PC-3 (cell line): ENCODE measurements around the gene OASL. TPM values are rescaled to one million over a fixed set of nuclear protein-coding genes. Genes with fewer than 3 reads are reported as not detected.

Experiments used
- ATAC-seq: fragments of 200-7000 bp; cut with Tn5 transposase; 2 replicates; pipeline ENCODE4 v1.9.1; 2020; ENCODE audit warnings: mild to moderate bottlenecking, moderate library complexity
- BruUV-seq: library from RNA; stranded (reverse); fragments of 400-500 nt; replicated peaks from 2 replicates; lab custom pipeline; 2021; lab: Mats Ljungman, UMichigan
- CTCF ChIA-PET: fragments of 300-600 bp; sonication (Branson Sonifier 250); formaldehyde crosslinking; loops from one replicate; lab custom pipeline; 2022; ENCODE audit warnings: antibody characterized with exemption; lab: Charles Lee
- POLR2A ChIA-PET: fragments of 300-600 bp; sonication (Branson Sonifier 250); formaldehyde crosslinking; loops from one replicate; lab custom pipeline; 2022; ENCODE audit warnings: antibody characterized with exemption; ENCODE audit not compliant: unreplicated experiment; lab: Charles Lee
- DNase-seq: peaks from one replicate; pipeline ENCODE4 v3.0.0-alpha.2; 2015
- H2AFZ ChIP-seq: fragments of 300-600 bp; sonication (generic); 2 replicates; pipeline ENCODE4 v1.6.0; 2016; ENCODE audit warnings: antibody characterized with exemption, low read length
- H3F3A ChIP-seq: fragments of 300-600 bp; sonication (generic); one replicate; pipeline ENCODE4 v1.6.0; 2017; ENCODE audit warnings: antibody characterized with exemption, low read length, control low read depth, mild to moderate bottlenecking; ENCODE audit not compliant: unreplicated experiment
- H3K27ac ChIP-seq: fragments of 300-600 bp; sonication (generic); 2 replicates; pipeline ENCODE4 v1.5.1; 2016; ENCODE audit warnings: mild to moderate bottlenecking, low read length
- H3K27me3 ChIP-seq: fragments of 300-600 bp; sonication (generic); 2 replicates; pipeline ENCODE4 v1.6.1; 2016; ENCODE audit warnings: low read length, mixed read lengths
- H3K36me3 ChIP-seq: fragments of 300-600 bp; sonication (generic); 2 replicates; pipeline ENCODE4 v1.6.1; 2016; ENCODE audit warnings: low read depth, mixed run types, low read length, mixed read lengths
- H3K4me1 ChIP-seq: fragments of 300-600 bp; sonication (generic); 2 replicates; pipeline ENCODE4 v1.5.1; 2016; ENCODE audit warnings: low read length; ENCODE audit not compliant: insufficient read depth
- H3K4me2 ChIP-seq: fragments of 300-600 bp; sonication (generic); 2 replicates; pipeline ENCODE4 v1.6.0; 2016; ENCODE audit warnings: low read length
- H3K4me3 ChIP-seq: fragments of 300-600 bp; sonication (generic); 2 replicates; pipeline ENCODE4 v1.5.1; 2016; ENCODE audit warnings: mild to moderate bottlenecking, low read length, mixed read lengths
- H3K79me2 ChIP-seq: fragments of 300-600 bp; sonication (generic); 2 replicates; pipeline ENCODE4 v1.6.1; 2017; ENCODE audit warnings: low read length, mixed read lengths
- H3K9ac ChIP-seq: fragments of 300-600 bp; sonication (generic); 2 replicates; pipeline ENCODE4 v1.6.0; 2016; ENCODE audit warnings: mild to moderate bottlenecking, low read length
- H3K9me2 ChIP-seq: fragments of 300-600 bp; sonication (generic); replicated peaks from 2 replicates; pipeline ENCODE4 v1.6.1; 2016; ENCODE audit warnings: mixed run types, low read length, mixed read lengths
- H3K9me3 ChIP-seq: fragments of 300-600 bp; sonication (generic); 2 replicates; pipeline ENCODE4 v1.6.1; 2016; ENCODE audit warnings: low read length, mixed read lengths
- H4K20me1 ChIP-seq: fragments of 300-600 bp; sonication (generic); 2 replicates; pipeline ENCODE4 v1.6.1; 2016; ENCODE audit warnings: low read length, mixed read lengths
- CTCF ChIP-seq: fragments of 300-600 bp; sonication (generic); conservative IDR thresholded peaks from 2 replicates; pipeline ENCODE4 v1.5.1; 2017; ENCODE audit warnings: antibody characterized with exemption, low read depth, mild to moderate bottlenecking, low read length
- EZH2 ChIP-seq: fragments of 300-600 bp; sonication (generic); IDR thresholded peaks from one replicate; pipeline ENCODE4 v1.6.1; 2017; ENCODE audit warnings: antibody characterized with exemption, mild to moderate bottlenecking, low read length; ENCODE audit not compliant: unreplicated experiment
- EZH2phosphoT487 ChIP-seq: fragments of 300-600 bp; sonication (generic); IDR thresholded peaks from 2 replicates; pipeline ENCODE4 v1.6.1; 2018; ENCODE audit warnings: mild to moderate bottlenecking, antibody characterized with exemption, low read length, borderline replicate concordance
- intact Hi-C: fragments of 100-400 bp; cut with micrococcal nuclease; formaldehyde crosslinking; loops from 2 replicates; pipeline ENCODE4 v1.9.0; 2023
- total RNA-seq: library from RNA; depleted of rRNA; stranded (reverse); fragments of >200 nt; gene quantifications from 2 replicates; pipeline ENCODE4 v1.2.3, GENCODE V29; 2014

The OASL gene
- total RNA-seq, 1 experiment from 2014 or later, result 7.6 TPM

GRCh38 chr12:121085506-121086353 is 46.7 kb upstream of the OASL start:
- Histone ChIP-seq H3K4me2 (no peak overlapping the region), H3K27me3 (no peaks in the 10 kb centered on the region), H3K9me3 (no peaks in the 10 kb centered on the region), H2AFZ (no peak overlapping the region), H3K9ac (no peak overlapping the region), H3K27ac (no peak overlapping the region), H3K9me2 (no peaks in the 10 kb centered on the region), H3F3A (no peaks in the 10 kb centered on the region), H3K79me2 (no peaks in the 10 kb centered on the region), H3K4me1 (no peaks in the 10 kb centered on the region), H3K4me3 (no peak overlapping the region), H4K20me1 (no peaks in the 10 kb centered on the region), H3K36me3 (no peaks in the 10 kb centered on the region)
- ChIA-PET POLR2A (no interaction called here), CTCF (no interaction called here)
- ATAC-seq, result no peak
- no peak for DNase-seq
- intact Hi-C loops, result no loop called here
- no peak for TF ChIP-seq CTCF
- TF ChIP-seq EZH2phosphoT487, result no peak
- no peak for TF ChIP-seq EZH2
- no TSS peak for BruUV-seq

- Histone ChIP-seq H4K20me1 (no peaks in the 10 kb centered on the region), H3K4me2 (no peak overlapping the region), H3K9me3 (no peaks in the 10 kb centered on the region), H3K9ac (no peak overlapping the region), H3F3A (no peaks in the 10 kb centered on the region), H2AFZ (no peak overlapping the region), H3K36me3 (no peaks in the 10 kb centered on the region), H3K9me2 (no peaks in the 10 kb centered on the region), H3K27ac (no peak overlapping the region), H3K4me1 (no peaks in the 10 kb centered on the region), H3K79me2 (no peaks in the 10 kb centered on the region), H3K4me3 (no peak overlapping the region), H3K27me3 (no peaks in the 10 kb centered on the region)
- no peak for TF ChIP-seq CTCF
- no peak for TF ChIP-seq EZH2
- TF ChIP-seq EZH2phosphoT487, result no peak
- intact Hi-C loops, result no loop called here
- DNase-seq (no peak), ATAC-seq (no peak)
- ChIA-PET POLR2A (no interaction called here), CTCF (no interaction called here)
- no TSS peak for BruUV-seq
Observed at GRCh38 chr12:121085069-121085468, 46.0 kb upstream of the OASL start.

- Histone ChIP-seq H3K9me2 (no peaks in the 10 kb centered on the region), H4K20me1 (no peaks in the 10 kb centered on the region), H3K4me3 (no peak overlapping the region), H3K9me3 (no peaks in the 10 kb centered on the region), H3K27ac (no peak overlapping the region), H3K4me1 (no peaks in the 10 kb centered on the region), H3K27me3 (no peaks in the 10 kb centered on the region), H3K36me3 (no peaks in the 10 kb centered on the region), H2AFZ (no peak overlapping the region), H3K9ac (no peak overlapping the region), H3F3A (no peaks in the 10 kb centered on the region), H3K79me2 (no peaks in the 10 kb centered on the region), H3K4me2 (no peak overlapping the region)
- intact Hi-C loops, result no loop called here
- DNase-seq, result no peak
- CTCF ChIA-PET, result no interaction called here
- POLR2A ChIA-PET, result no interaction called here
- ATAC-seq, result no peak
- no TSS peak for BruUV-seq
- TF ChIP-seq EZH2phosphoT487 (no peak), CTCF (no peak)
Observed at GRCh38 chr12:121084229-121084628, 45.2 kb upstream of the OASL start.
